Neuronal stem cell (in vitro differentiated cells): ENCODE data around the gene RTN4.

Experiments used
- DNase-seq: peaks from one replicate; pipeline ENCODE4 v3.0.0-alpha.2; 2013; ENCODE audit warnings: low spot score
- H2AFZ ChIP-seq: one replicate; pipeline ENCODE4 v1.6.1; 2013; ENCODE audit warnings: mild to moderate bottlenecking, low read length, inconsistent platforms
- H2AK5ac ChIP-seq: 2 replicates; pipeline ENCODE4 v1.6.1; 2013; ENCODE audit warnings: low read depth, mild to moderate bottlenecking, inconsistent platforms, low read length, moderate library complexity, mixed read lengths
- H2BK120ac ChIP-seq: 2 replicates; pipeline ENCODE4 v1.6.1; 2013; ENCODE audit warnings: low read depth, mild to moderate bottlenecking, inconsistent platforms, low read length, moderate library complexity, mixed read lengths
- H2BK12ac ChIP-seq: one replicate; pipeline ENCODE4 v1.6.1; 2013; ENCODE audit warnings: low read length, inconsistent platforms
- H2BK15ac ChIP-seq: 2 replicates; pipeline ENCODE4 v1.6.1; 2013; ENCODE audit warnings: mild to moderate bottlenecking, low read length, inconsistent platforms, mixed read lengths
- H2BK5ac ChIP-seq: one replicate; pipeline ENCODE4 v1.6.1; 2013; ENCODE audit warnings: inconsistent platforms, mild to moderate bottlenecking, low read length, moderate library complexity
- H3K14ac ChIP-seq: one replicate; pipeline ENCODE4 v1.6.1; 2013; ENCODE audit warnings: low read length, inconsistent platforms
- H3K18ac ChIP-seq: 2 replicates; pipeline ENCODE4 v1.6.1; 2013; ENCODE audit warnings: low read length, inconsistent platforms
- H3K23ac ChIP-seq: 2 replicates; pipeline ENCODE4 v1.6.1; 2013; ENCODE audit warnings: low read depth, mild to moderate bottlenecking, mixed read lengths, low read length, inconsistent platforms; ENCODE audit not compliant: poor library complexity
- H3K27ac ChIP-seq: replicated peaks from 3 replicates; pipeline ENCODE4 v1.5.1; 2013; ENCODE audit warnings: low read length, inconsistent platforms
- H3K27me3 ChIP-seq, 3 experiments: 2 replicates each; pipeline ENCODE4 v1.6.1; 2013; ENCODE audit warnings: low read length in 3 of 3, mild to moderate bottlenecking in 2 of 3, inconsistent platforms in 1 of 3, low read depth in 1 of 3, mixed read lengths in 1 of 3, moderate library complexity in 1 of 3; ENCODE audit not compliant: control insufficient read depth in 3 of 3, insufficient read depth in 3 of 3
- H3K36me3 ChIP-seq, 2 donors: replicated peaks in 1 of 2; 2 replicates each; pipeline ENCODE4 v1.6.1; 2013; ENCODE audit warnings: low read length in 2 of 2; ENCODE audit not compliant: control insufficient read depth in 2 of 2, insufficient read depth in 2 of 2
- H3K4ac ChIP-seq: 2 replicates; pipeline ENCODE4 v1.6.1; 2013; ENCODE audit warnings: inconsistent platforms, mild to moderate bottlenecking, low read length, moderate library complexity
- H3K4me1 ChIP-seq, 2 donors: 1 replicate in 1 of 2; 2 replicates in 1 of 2; pipeline ENCODE4 v1.6.1; 2013; ENCODE audit warnings: low read length in 2 of 2, low read depth in 1 of 2; ENCODE audit not compliant: control insufficient read depth in 2 of 2, insufficient read depth in 1 of 2
- H3K4me2 ChIP-seq: one replicate; pipeline ENCODE4 v1.6.1; 2013; ENCODE audit warnings: mild to moderate bottlenecking, low read length, inconsistent platforms; ENCODE audit not compliant: insufficient read depth, poor library complexity, severe bottlenecking
- H3K4me3 ChIP-seq, 2 donors: 2 replicates each; pipeline ENCODE4 v1.5.1; 2013; ENCODE audit warnings: low read length in 2 of 2, mild to moderate bottlenecking in 2 of 2, inconsistent platforms in 1 of 2, moderate library complexity in 1 of 2
- H3K79me1 ChIP-seq: one replicate; pipeline ENCODE4 v1.6.1; 2013; ENCODE audit warnings: low read depth, mild to moderate bottlenecking, inconsistent platforms, low read length, moderate library complexity
- H3K9ac ChIP-seq: one replicate; pipeline ENCODE4 v1.6.1; 2013; ENCODE audit warnings: mild to moderate bottlenecking, low read depth, low read length, inconsistent platforms; ENCODE audit not compliant: poor library complexity
- H3K9me3 ChIP-seq, 2 donors: replicated peaks in 1 of 2; 2 replicates each; pipeline versions ENCODE3 to v1.6.1; 2013; ENCODE audit warnings: low read length in 2 of 2, mild to moderate bottlenecking in 2 of 2, inconsistent platforms in 1 of 2, low read depth in 1 of 2, mixed read lengths in 1 of 2, moderate library complexity in 1 of 2; ENCODE audit not compliant: control insufficient read depth in 2 of 2, insufficient read depth in 1 of 2
- H4K8ac ChIP-seq: one replicate; pipeline ENCODE4 v1.6.1; 2013; ENCODE audit warnings: low read depth, mild to moderate bottlenecking, inconsistent platforms, low read length, moderate library complexity
- H4K91ac ChIP-seq: one replicate; pipeline ENCODE4 v1.6.1; 2013; ENCODE audit warnings: low read length, low read depth, mild to moderate bottlenecking, inconsistent platforms; ENCODE audit not compliant: poor library complexity
- WGBS, 2 donors: extraction: QIAGEN DNeasy Blood & Tissue Kit; methylation state at CpG; one replicate each; pipeline ENCODE4 v1.1.7; 2013; ENCODE audit warnings: missing lambda C conversion rate in 2 of 2, mixed read lengths in 1 of 2; ENCODE audit not compliant: insufficient read length in 2 of 2, insufficient replicate concordance in 1 of 2; ENCODE audit errors: extremely low coverage in 2 of 2; 5-methylcytosine and 5-hydroxymethylcytosine counted together

The RTN4 gene

DNA sequence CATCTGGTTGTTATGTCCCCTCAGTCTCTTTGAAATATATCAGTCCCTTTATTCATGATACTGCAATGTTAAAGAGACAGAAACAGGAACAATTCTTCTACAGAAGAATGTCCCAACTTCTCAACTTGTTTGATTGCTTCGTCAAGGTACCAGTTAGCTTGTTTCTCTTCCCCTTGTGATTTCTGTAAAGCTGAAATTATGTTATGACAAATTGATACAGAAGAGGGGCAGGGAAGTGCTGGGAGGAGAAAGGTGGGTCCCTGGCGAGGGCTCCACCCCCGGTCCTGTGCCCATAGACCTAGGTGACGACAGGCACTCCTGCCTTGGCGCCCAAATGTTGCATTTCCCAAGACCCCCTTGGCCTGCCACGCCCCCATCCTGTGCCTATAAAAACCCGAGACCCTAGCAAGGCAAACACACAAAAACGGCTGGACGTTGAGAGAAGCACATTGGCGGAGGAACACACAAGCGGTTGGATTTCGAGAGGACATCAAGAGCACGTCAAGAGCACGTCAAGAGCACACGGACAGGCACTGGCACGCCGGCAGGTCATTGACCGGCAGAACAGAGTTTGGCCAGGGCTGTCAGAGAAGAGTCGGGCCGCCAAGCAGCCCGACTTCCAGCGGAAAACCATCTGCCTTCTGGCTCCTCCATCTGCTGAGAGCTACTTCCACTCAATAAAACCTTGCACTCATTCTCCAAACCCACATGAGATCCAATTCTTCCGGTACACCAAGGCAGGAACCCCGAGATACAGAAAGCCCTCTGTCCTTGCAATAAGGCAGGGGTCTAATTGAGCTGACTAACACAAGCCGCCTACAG lies 11.5 kb upstream of the RTN4 start:
- Histone ChIP-seq H3K14ac (no peak overlapping the region), H2AFZ (no peak overlapping the region), H3K4me2 (no peak overlapping the region), H3K4ac (no peak overlapping the region), H3K4me3 (no peak overlapping the region), H4K91ac (no peak overlapping the region), H3K4me1 (no peaks in the 10 kb centered on the region), H3K23ac (no peak overlapping the region), H3K79me1 (no peaks in the 10 kb centered on the region), H3K27me3 (no peaks in the 10 kb centered on the region), H2BK15ac (no peak overlapping the region), H3K27ac (no peak overlapping the region), H3K36me3 (no peaks in the 10 kb centered on the region), H3K18ac (no peak overlapping the region), H3K9ac (no peak overlapping the region), H4K8ac (no peak overlapping the region), H3K9me3 (no peaks in the 10 kb centered on the region), H2BK5ac (no peak overlapping the region), H2AK5ac (no peak overlapping the region), H2BK12ac (no peak overlapping the region), H2BK120ac (no peak overlapping the region)
- no CpG with 5 or more reads among the region's 25 CpGs for WGBS, 2 donors
- DNase-seq, result no peak

GRCh38 chr2:55059793-55060192 lies 9.5 kb upstream of the RTN4 start:
- DNase-seq, result no peak
- no peak overlapping the region for H4K91ac ChIP-seq
- H3K27ac ChIP-seq, result no peak overlapping the region
- no peak overlapping the region for H2AK5ac ChIP-seq
- no peak overlapping the region for H3K18ac ChIP-seq
- no peak overlapping the region for H3K14ac ChIP-seq
- H3K4ac ChIP-seq, result no peak overlapping the region
- no peak overlapping the region for H2AFZ ChIP-seq
- H2BK15ac ChIP-seq, result no peak overlapping the region
- H3K36me3 ChIP-seq, result no peaks in the 10 kb centered on the region
- no CpG with 5 or more reads among the region's 4 CpGs for WGBS, 2 donors
- H3K4me2 ChIP-seq, result no peak overlapping the region
- no peak overlapping the region for H3K23ac ChIP-seq
- no peak overlapping the region for H4K8ac ChIP-seq
- no peak overlapping the region for H2BK5ac ChIP-seq
- no peaks in the 10 kb centered on the region for H3K27me3 ChIP-seq
- peaks cover 0 to 2% of the 10 kb centered on the region in 2 donors for H3K4me1 ChIP-seq
- no peak overlapping the region for H3K4me3 ChIP-seq
- H2BK120ac ChIP-seq, result no peak overlapping the region
- no peaks in the 10 kb centered on the region for H3K9me3 ChIP-seq
- no peak overlapping the region for H3K9ac ChIP-seq
- no peaks in the 10 kb centered on the region for H3K79me1 ChIP-seq
- no peak overlapping the region for H2BK12ac ChIP-seq

- Histone ChIP-seq H2AK5ac (no peak overlapping the region), H3K27me3 (no peaks in the 10 kb centered on the region), H3K4ac (no peak overlapping the region), H2BK15ac (no peak overlapping the region), H2BK12ac (no peak overlapping the region), H3K9ac (no peak overlapping the region), H2BK5ac (no peak overlapping the region), H3K23ac (no peak overlapping the region), H4K91ac (no peak overlapping the region), H3K4me2 (no peak overlapping the region), H2AFZ (no peak overlapping the region), H3K27ac (no peak overlapping the region), H3K9me3 (no peaks in the 10 kb centered on the region), H3K4me3 (no peak overlapping the region), H3K79me1 (no peaks in the 10 kb centered on the region), H3K18ac (no peak overlapping the region), H3K4me1 (peaks cover 0 to 2% of the 10 kb centered on the region in 2 donors), H4K8ac (no peak overlapping the region), H3K14ac (no peak overlapping the region), H2BK120ac (no peak overlapping the region), H3K36me3 (no peaks in the 10 kb centered on the region)
- no peak for DNase-seq
- no CpG with 5 or more reads among the region's 3 CpGs for whole genome bisulfite sequencing, 2 donors
Measured at GRCh38 chr2:55057474-55057873, 7.2 kb upstream of the RTN4 start.

DNA sequence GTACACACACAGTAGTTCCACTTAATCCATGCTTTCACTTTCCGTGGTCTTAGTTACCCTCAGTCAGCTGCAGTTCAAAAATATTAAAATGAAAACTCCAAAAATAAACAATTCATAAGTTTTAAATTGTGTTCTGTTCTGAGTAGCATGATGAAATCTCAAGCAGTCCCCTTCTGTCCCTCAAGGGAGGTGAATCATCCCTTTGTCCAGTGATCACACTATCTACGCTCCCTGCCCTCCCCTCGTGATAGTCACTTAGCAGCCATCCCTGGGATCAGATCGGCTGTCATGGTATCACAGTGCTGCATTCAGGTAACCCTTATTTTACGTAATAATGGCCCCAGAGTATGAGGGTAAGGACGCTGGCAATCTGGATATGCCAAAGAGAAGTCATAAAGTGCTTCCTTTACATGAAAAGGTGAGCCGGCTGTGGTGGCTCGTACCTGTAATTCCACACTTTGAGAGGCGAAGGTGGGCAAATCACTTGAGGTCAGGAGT lies 5.8 kb upstream of the RTN4 start:
- Histone ChIP-seq H2AFZ (no peak overlapping the region), H2BK5ac (no peak overlapping the region), H3K27me3 (no peaks in the 10 kb centered on the region), H2BK15ac (no peak overlapping the region), H3K4me2 (no peak overlapping the region), H4K8ac (no peak overlapping the region), H3K79me1 (no peaks in the 10 kb centered on the region), H3K18ac (no peak overlapping the region), H2BK120ac (no peak overlapping the region), H4K91ac (no peak overlapping the region), H3K4ac (no peak overlapping the region), H3K9me3 (no peaks in the 10 kb centered on the region), H3K23ac (no peak overlapping the region), H3K36me3 (no peaks in the 10 kb centered on the region), H2AK5ac (no peak overlapping the region), H3K27ac (no peak overlapping the region), H3K9ac (no peak overlapping the region), H3K4me1 (peaks cover 1 to 5% of the 10 kb centered on the region in 2 donors), H3K4me3 (no peak overlapping the region), H2BK12ac (no peak overlapping the region), H3K14ac (no peak overlapping the region)
- no peak for DNase-seq
- no CpG with 5 or more reads among the region's 9 CpGs for WGBS, 2 donors
